Dedifferentiated amniotic fluid mesenchymal stem cell (primary cell): Measurements from ENCODE around the gene PDE4DIP.
"Not testable (repeated sequence)": the region's sequence is repeated elsewhere in the genome, so short reads cannot be mapped to it uniquely, and the experiment has no call there.

Experiments
- DNase-seq: peaks from one replicate; pipeline ENCODE4 v3.0.0-alpha.2; 2016; ENCODE audit errors: extremely low spot score

Gene PDE4DIP

GRCh38 chr1:148921047-148921446, 76.8 kb downstream of the PDE4DIP start:
- DNase-seq, result not testable (repeated sequence)

GRCh38 chr1:148923798-148924197, 79.6 kb downstream of the PDE4DIP start:
- DNase-seq, result not testable (repeated sequence)

DNA sequence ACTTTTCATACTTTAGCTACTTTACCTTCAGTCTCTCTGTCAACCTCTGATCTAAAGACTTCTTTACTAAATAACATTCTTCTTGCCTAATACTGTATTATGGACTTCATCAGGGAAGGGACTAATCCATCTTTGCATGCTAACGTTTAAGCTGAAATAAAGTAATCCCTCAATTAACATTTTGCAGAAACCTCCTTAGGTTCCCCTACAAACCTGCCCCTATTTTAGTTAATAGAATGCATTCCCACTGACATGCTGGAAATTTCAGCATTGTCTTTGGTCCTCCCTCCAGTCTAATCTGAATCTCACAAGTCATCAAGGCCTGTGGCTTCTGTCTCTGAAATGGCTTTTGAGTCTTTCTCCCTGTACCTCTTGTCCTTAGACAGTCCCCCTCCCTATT, 83.4 kb downstream of the PDE4DIP start:
- DNase-seq, result not testable (repeated sequence)

DNA sequence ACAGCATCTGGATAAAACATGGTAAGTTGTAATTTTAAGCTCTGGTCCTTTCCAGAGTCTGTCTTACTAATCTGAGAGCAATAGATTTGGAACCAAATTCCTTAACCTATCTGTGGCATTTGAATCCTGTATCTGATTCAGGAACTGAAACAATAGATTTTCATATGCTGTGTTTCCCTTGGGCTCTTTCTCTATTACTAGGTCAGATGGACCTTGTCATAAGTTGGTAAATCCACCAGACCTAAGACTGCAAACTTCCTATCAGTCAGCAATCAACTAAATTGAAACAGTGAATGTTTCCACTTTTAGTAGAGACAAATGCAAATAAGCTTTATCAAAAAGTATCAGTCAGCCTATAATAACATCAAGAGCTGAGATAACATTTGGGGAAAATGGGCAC, 85.0 kb downstream of the PDE4DIP start:
- DNase-seq, result not testable (repeated sequence)

DNA sequence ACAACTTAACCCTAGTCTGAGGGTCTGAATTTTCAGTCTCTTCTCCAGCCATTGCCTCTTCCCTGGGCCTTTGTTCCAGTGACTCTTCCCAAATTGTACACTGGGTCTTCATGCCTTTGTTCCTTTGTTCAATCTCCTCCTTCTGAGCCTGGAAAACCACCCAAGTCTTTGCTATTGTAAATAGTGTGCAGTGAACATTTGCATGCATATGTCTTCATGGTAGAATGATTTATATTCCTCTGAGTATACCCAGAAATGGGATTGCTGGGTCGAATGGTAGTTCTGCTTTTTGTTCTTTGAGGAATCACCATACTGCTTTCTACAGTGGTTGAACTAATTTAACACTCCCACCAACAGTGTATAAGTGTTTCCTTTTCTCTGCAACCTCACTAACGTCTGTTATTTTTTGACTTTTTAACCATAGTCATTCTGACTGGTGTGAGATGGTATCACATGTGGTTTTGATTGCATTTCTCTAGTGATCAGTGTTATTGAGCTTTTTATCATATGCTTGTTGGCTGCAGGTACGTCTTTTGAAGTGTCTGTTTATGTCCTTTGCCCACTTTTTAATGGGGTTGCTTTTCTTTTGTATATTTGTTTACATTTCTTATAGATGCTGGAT, 91.3 kb downstream of the PDE4DIP start:
- DNase-seq, result not testable (repeated sequence)

GRCh38 chr1:148942906-148943305, 98.7 kb downstream of the PDE4DIP start:
- DNase-seq, result not testable (repeated sequence)

GRCh38 chr1:148945130-148945529, 100.9 kb downstream of the PDE4DIP start:
- DNase-seq, result not testable (repeated sequence)

GRCh38 chr1:148948768-148949167, 104.5 kb downstream of the PDE4DIP start:
- DNase-seq, result not testable (repeated sequence)

GRCh38 chr1:148951336-148952227, 107.4 kb downstream of the PDE4DIP start:
- DNase-seq, result peak; percentile 25

GRCh38 chr1:148952253-148952937, 108.2 kb downstream of the PDE4DIP start:
- DNase-seq, result not testable (repeated sequence)

DNA sequence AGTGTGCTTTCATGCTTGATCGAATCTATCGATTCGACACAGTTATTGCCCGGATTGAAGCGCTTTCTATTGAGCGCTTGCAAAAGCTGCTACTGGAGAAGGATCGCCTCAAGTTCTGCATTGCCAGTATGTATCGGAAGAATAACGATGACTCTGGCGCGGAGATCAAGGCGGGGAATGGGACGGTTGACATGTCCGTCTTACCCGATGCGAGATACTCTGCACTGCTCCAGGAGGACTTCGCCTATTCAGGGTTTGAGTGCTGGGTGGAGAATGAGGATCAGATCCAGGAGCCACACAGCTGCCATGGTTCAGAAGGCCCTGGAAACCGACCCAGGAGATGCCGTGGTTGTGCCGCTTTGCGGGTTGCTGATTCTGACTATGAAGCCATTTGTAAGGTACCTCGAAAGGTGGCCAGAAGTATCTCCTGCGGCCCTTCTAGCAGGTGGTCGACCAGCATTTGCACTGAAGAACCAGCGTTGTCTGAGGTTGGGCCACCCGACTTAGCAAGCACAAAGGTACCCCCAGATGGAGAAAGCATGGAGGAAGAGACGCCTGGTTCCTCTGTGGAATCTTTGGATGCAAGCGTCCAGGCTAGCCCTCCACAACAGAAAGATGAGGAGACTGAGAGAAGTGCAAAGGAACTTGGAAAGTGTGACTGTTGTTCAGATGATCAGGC, 108.8 kb downstream of the PDE4DIP start:
- peak; percentile 15 for DNase-seq

DNA sequence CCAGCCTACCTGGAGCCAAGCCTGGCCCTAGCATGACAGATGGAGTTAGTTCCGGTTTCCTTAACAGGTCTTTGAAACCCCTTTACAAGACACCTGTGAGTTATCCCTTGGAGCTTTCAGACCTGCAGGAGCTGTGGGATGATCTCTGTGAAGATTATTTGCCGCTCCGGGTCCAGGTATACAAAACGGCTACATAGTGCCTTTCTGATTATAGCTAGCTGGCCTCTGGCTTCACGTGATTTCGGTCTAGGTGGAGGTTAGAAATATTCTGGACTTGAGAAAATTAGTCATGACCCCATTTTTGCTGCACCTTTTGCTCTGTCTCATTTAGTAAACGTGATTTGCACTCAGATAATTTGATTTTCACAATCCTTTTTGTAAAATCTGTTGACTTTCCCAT, 109.5 kb downstream of the PDE4DIP start:
- DNase-seq, result not testable (repeated sequence)

- DNase-seq, result not testable (repeated sequence)
Measured at GRCh38 chr1:148958343-148958742, 114.1 kb downstream of the PDE4DIP start.

DNA sequence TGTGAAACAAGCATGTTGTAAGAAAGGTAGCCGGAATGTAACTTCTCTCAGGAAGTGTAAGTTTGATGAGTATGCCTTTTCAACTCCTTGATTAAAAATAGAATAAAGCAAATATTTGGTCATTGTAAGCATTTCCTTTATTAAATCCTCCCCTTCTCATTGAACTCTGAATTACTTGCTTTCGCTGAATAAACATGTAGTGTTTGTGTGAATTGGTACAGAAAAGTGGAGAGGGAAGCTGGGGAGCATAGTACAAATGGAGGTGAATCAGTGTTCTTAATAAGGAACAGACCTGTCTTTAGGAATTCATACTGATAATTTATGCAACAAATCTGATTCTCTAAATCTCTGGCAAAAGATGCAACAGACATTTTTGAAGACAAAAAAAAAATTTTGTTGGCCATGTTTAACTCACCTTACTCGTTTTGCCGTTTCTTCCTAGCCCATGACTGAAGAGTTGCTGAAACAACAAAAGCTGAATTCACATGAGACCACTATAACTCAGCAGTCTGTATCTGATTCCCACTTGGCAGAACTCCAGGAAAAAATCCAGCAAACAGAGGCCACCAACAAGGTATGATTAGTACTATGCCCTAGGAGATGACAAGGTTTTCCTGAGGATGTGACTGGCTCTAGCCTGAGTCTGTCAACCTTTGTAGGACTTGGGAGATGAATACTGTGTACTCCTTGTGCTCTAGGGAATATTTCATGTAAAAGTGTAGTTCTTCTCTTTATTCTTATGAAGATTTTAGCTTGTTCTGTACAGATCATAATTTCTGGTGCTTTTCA, 116.2 kb downstream of the PDE4DIP start:
- DNase-seq, result not testable (repeated sequence)

DNA sequence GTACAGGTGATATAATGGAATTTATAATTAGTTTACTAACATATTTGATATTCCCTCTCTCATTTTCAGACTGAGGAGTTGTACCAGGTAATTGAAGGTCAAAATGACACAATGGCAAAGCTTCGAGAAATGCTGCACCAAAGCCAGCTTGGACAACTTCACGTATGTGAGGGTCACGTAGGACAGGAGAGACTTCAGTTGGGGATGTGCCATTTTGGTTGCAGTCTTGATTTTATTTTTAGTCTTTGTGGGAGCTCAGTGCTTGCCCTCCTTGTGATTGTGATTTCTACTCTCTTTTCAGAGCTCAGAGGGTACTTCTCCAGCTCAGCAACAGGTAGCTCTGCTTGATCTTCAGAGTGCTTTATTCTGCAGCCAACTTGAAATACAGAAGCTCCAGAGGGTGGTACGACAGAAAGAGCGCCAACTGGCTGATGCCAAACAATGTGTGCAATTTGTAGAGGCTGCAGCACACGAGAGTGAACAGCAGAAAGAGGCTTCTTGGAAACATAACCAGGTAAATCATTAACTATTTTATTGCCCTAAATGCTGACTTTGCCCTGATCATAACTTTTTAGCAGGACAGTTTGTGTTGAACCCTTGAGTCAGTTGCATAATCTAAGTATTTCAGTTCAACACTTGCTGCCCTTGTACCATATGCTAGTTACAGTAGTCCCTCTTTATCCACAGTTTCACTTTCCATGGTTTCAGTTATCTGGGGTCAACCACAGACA, 118.1 kb downstream of the PDE4DIP start:
- DNase-seq, result not testable (repeated sequence)

GRCh38 chr1:148966084-148966483, 121.9 kb downstream of the PDE4DIP start:
- not testable (repeated sequence) for DNase-seq

GRCh38 chr1:148967580-148967979, 123.4 kb downstream of the PDE4DIP start:
- DNase-seq, result not testable (repeated sequence)

DNA sequence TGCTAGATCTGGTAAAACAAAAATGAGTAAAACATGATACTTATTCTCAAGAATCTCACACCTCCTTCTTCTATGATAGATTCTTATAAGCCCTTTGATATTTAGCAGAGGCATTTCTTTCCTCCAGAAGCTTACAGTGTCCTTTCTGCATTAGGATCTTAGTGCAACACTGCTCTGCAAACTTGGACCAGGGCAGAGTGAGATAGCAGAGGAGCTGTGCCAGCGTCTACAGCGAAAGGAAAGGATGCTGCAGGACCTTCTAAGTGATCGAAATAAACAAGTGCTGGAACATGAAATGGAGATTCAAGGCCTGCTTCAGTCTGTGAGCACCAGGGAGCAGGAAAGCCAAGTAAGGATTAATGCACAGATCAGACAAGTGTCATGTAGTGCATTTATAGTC, 124.5 kb downstream of the PDE4DIP start:
- DNase-seq, result not testable (repeated sequence)

- DNase-seq, result not testable (repeated sequence)
Measured at GRCh38 chr1:148969126-148969525, 124.9 kb downstream of the PDE4DIP start.

DNA sequence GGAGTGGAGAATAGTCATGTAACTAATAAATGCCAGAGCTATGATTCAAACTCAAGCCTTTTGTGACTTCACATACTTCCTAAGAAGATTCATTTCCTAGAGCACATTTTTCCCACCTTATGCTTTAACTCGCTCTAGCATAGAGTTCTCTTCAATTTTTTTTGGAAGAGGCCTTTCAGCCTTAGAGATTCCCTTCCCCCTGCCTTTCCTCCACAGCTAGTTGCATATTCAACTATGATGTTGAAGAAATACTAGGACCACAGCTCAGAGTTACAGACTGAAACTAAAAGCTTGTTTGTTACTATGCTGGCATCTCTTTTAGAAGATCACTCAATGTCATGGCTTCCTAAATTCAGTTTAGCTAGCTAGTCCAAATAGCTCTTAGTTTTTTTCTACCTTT, 131.2 kb downstream of the PDE4DIP start:
- DNase-seq, result peak; percentile 14
